Central memory CD8-positive, alpha-beta T cell (primary cell): ENCODE data around the gene FUT8.

Source experiments
- ATAC-seq: fragments of 150-1000 bp; cut with Tn5 transposase; replicated peaks from 2 replicates; pipeline ENCODE4 v1.10.0; 2022; ENCODE audit warnings: mild to moderate bottlenecking, moderate FRiP score, moderate number of reproducible peaks; ENCODE audit not compliant: poor library complexity, severe bottlenecking; ENCODE audit errors: extremely low read depth
- DNase-seq, 2 donors: peaks; one replicate each; pipeline ENCODE4 v3.0.0; 2021; ENCODE audit warnings: low spot score in 2 of 2
- H3K27ac Mint-ChIP-seq: one replicate; pipeline ENCODE4 v1.8.0; 2022; ENCODE audit warnings: low read depth, mild to moderate bottlenecking, moderate library complexity, mixed read lengths
- H3K27me3 Mint-ChIP-seq: one replicate; pipeline ENCODE4 v1.8.0; 2022; ENCODE audit warnings: mixed read lengths
- H3K36me3 Mint-ChIP-seq: one replicate; pipeline ENCODE4 v1.8.0; 2022; ENCODE audit warnings: mild to moderate bottlenecking, moderate library complexity, mixed read lengths; ENCODE audit not compliant: insufficient read depth
- H3K4me1 Mint-ChIP-seq: one replicate; pipeline ENCODE4 v1.8.0; 2022; ENCODE audit warnings: mixed read lengths
- H3K4me3 Mint-ChIP-seq: one replicate; pipeline ENCODE4 v1.8.0; 2022; ENCODE audit warnings: mild to moderate bottlenecking, moderate library complexity, mixed read lengths
- H3K9me3 Mint-ChIP-seq: one replicate; pipeline ENCODE4 v1.8.0; 2022; ENCODE audit warnings: mixed read lengths

Gene FUT8

DNA sequence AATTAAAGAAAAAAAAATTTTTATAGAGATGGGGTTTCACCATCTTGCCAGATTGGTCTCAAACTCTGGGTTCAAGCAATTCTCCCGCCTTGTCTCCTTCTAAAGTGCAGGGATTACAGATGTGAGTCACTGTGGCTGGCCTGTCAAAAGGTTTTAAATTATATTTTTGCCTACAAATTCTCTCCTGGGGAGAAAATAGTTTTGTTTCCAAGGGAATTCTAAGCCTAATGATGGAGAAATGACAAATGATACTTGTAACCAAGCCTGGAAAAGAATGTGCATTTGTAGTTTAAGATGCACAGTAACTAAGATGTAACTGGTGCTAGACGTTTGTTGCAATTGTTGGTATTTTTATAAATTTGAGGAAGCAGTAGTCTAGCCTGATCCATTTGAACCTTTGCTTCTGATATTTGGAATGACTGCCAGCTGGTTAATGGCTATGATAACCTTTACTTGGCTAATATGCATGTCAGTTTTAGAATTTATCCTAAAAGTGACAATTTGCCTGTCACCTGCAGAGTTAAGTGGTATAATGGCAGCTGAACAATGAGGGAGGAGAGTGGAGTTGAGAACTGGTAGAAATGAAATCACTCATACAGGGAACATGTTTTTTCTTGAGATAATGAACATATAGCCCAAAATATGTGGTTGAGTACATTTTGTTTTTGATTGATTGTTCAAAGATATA is 148.0 kb downstream of the FUT8 start:
- ATAC-seq (no peak), DNase-seq (no peak)
- no peak overlapping the region for H3K27ac Mint-ChIP-seq
- no peak overlapping the region for H3K4me3 Mint-ChIP-seq
- peaks cover 7% of the 10 kb centered on the region for H3K36me3 Mint-ChIP-seq
- peaks cover 4% of the 10 kb centered on the region for H3K9me3 Mint-ChIP-seq
- H3K4me1 Mint-ChIP-seq, result peaks cover 5% of the 10 kb centered on the region
- H3K27me3 Mint-ChIP-seq, result no peaks in the 10 kb centered on the region

DNA sequence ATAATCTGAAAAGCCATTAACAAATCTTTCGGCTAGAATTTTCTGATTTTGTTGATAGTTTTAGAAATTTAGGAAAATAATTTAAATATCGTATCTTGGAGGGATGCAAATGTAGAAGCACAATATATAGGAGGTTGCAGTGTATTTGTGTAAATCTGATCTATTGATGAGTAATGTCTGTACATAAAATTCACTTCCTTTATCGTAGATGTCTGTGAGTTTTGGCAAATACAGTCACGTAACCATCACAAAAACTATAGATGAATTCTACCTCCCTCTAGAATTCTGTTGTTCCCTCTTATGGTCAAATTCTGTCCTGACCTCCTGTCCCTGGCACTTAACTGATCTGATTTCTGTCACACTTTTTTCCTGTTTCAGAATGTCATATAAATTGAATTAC is 151.8 kb downstream of the FUT8 start:
- Mint-ChIP-seq H3K4me3 (no peak overlapping the region), H3K27me3 (no peaks in the 10 kb centered on the region), H3K9me3 (peaks cover 4% of the 10 kb centered on the region), H3K4me1 (peaks cover 18% of the 10 kb centered on the region), H3K36me3 (peaks cover 8% of the 10 kb centered on the region), H3K27ac (no peak overlapping the region)
- DNase-seq (no peak), ATAC-seq (no peak)

DNA sequence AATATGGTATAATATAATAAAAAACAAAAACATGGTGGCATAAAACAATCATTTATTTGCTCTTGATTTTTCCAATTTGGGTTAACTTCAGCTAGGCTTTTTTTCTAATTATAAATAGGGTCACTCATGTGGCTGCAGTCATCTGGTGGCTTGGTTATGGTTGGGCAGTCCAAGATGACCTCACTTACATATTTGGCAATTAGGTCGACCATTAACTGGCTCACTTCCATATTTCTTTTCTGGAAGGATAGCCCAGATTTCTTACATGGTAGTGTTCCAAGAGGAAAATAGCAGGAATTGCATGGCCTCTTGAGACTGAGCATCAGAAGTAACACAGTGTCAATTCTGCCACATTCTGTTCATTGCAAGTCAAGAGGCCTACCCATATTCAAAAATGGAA is 153.4 kb downstream of the FUT8 start:
- peaks cover 8% of the 10 kb centered on the region for H3K36me3 Mint-ChIP-seq
- DNase-seq, result no peak

DNA sequence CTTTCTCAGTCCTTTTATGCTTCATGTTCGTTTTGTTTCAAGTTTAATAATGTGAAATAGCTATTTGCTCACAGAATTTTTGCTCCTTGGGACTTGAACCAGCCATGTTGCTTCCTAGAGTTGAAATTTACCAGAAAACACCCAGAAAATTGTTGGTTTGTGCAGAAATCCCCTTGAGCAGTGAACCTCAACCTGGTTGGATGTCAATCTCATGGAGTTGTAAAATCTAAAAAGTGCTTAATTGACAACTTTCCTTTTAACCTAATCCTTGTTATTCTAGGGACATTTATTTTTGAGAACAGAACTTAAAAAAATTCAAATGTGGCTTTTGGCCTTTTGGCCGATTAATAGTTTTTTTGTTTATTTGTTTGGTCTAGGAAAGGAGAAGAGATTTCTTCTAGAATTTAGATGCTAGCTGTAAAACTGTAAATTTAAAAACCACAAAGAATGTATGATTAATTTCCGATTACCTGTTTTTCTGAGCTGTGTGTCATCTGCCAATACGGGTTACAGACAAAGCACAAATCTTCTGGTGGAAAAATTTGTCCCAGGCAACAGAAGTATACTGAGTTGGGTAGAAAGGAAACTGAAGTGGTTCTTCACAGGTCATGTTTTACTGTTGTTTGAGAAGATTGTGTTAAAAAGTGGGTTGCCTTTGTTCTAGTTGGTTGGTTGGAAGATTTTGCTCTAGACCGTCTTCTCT is 154.4 kb downstream of the FUT8 start:
- no peak for ATAC-seq
- Mint-ChIP-seq H3K27me3 (no peaks in the 10 kb centered on the region), H3K4me3 (no peak overlapping the region), H3K9me3 (peaks cover 4% of the 10 kb centered on the region), H3K4me1 (peaks cover 29% of the 10 kb centered on the region), H3K36me3 (peaks cover 9% of the 10 kb centered on the region), H3K27ac (peak overlapping the region; percentile 3)
- no peak for DNase-seq

More for the DNA sequence above, 153.4 kb downstream of the FUT8 start:
- peaks cover 4% of the 10 kb centered on the region for H3K9me3 Mint-ChIP-seq
- H3K4me1 Mint-ChIP-seq, result peaks cover 26% of the 10 kb centered on the region
- H3K27ac Mint-ChIP-seq, result no peak overlapping the region
- H3K27me3 Mint-ChIP-seq, result no peaks in the 10 kb centered on the region
- ATAC-seq, result no peak
- no peak overlapping the region for H3K4me3 Mint-ChIP-seq

DNA sequence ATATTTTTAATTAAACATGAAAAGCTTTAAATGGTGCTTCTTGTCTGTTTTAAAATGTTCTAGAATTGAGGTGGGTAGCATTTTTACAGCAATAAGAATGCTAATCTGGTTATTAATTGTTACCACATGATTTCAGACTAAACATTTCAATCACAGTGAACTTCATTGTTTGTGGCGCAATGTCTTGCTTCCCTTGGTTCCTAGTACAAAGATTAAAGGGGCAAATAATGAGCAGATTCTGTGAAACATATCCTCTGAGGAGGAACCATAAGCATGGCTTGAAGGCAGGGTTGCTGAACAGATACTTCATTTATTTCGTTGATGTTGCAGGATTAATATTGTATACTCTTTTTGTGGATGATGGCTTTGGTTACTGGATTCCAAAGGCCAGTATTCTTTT is 162.1 kb downstream of the FUT8 start:
- H3K27me3 Mint-ChIP-seq, result no peaks in the 10 kb centered on the region
- peaks cover 4% of the 10 kb centered on the region for H3K36me3 Mint-ChIP-seq
- H3K27ac Mint-ChIP-seq, result no peak overlapping the region
- H3K4me3 Mint-ChIP-seq, result no peak overlapping the region
- H3K4me1 Mint-ChIP-seq, result peaks cover 40% of the 10 kb centered on the region
- no peak for ATAC-seq
- no peak for DNase-seq
- H3K9me3 Mint-ChIP-seq, result no peaks in the 10 kb centered on the region

DNA sequence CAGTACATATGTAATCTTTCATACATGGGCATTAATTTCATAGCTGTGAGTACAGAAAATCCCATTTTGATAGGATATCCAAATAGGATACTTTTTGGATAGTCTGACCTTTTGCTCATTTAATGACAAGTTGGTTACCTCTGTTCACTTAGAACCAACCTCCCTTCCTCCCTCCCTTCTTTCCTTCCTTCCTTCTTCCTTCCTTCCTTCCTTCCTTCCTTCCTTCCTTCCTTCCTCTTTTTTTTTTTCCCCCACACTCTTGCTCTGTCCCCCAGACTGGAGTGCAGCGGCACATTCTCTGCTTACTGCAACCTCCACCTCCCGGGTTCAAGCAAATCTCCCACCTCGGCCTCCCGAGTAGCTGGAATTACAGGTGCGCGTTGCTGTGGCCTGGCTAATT is 162.9 kb downstream of the FUT8 start:
- no peak overlapping the region for H3K27ac Mint-ChIP-seq
- peaks cover 4% of the 10 kb centered on the region for H3K36me3 Mint-ChIP-seq
- no peak overlapping the region for H3K4me3 Mint-ChIP-seq
- peaks cover 38% of the 10 kb centered on the region for H3K4me1 Mint-ChIP-seq
- no peaks in the 10 kb centered on the region for H3K9me3 Mint-ChIP-seq
- ATAC-seq (no peak), DNase-seq (no peak)
- no peaks in the 10 kb centered on the region for H3K27me3 Mint-ChIP-seq

DNA sequence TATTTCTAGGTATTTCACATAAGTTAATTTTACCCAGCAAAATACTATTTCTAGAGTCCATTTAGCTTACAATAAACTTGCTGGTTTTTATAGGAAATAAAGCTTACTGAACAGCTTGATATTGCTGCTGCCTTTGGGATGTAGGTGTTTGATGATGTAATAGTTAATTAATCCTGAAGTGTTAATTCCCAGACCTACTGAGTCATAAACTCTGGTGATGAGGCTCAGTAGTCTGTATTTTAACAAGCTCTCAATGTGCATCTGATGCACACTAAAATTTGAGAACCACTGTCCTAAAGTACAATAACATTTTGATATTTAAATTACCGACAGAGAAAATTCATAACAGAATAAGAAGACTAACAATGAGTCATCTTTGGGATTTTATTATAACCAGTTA is 168.4 kb downstream of the FUT8 start:
- no peak overlapping the region for H3K4me3 Mint-ChIP-seq
- ATAC-seq (no peak), DNase-seq (no peak)
- no peaks in the 10 kb centered on the region for H3K27me3 Mint-ChIP-seq
- H3K4me1 Mint-ChIP-seq, result peaks cover 11% of the 10 kb centered on the region
- H3K9me3 Mint-ChIP-seq, result no peaks in the 10 kb centered on the region
- no peak overlapping the region for H3K27ac Mint-ChIP-seq
- H3K36me3 Mint-ChIP-seq, result peaks cover 1% of the 10 kb centered on the region

DNA sequence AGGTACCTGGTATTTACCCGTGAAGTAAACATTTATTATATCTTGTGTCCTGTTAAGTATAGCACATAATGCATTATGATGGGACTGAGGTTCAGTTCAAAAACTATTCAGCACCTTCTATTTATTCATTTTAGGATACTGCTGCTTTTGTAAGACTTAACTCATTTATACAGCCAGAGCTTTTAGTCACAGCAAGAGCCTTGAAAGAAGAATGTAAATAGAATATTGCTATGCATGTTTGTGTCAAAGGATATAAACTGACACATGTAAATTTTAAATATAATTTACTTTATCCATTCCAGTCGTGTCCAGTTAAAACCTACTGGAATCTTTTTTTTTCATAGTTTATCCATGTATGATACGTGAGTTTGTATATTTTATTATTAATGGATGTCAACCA is 168.8 kb downstream of the FUT8 start:
- Mint-ChIP-seq H3K4me1 (peaks cover 10% of the 10 kb centered on the region), H3K27me3 (no peaks in the 10 kb centered on the region), H3K27ac (no peak overlapping the region)

DNA sequence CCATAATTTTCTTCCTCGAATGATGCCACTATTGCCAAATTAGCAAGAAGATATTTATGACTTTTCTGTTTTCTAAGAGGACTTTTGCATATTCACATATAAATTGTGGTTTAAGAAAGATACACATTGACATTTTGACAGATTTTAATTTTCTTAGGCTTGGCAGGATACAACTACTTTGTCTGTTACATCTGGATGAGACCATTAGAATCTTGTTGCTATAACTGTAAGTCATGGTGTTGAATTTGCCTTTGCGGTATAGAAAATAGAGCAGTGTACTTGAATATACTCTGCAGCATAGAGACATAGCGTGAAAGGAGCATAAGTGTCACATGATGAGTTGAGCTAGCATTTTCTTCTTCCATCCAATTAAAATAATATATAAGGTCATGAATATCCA is 169.3 kb downstream of the FUT8 start:
- Mint-ChIP-seq H3K27me3 (no peaks in the 10 kb centered on the region), H3K4me3 (no peak overlapping the region), H3K4me1 (peaks cover 10% of the 10 kb centered on the region), H3K27ac (no peak overlapping the region), H3K36me3 (no peaks in the 10 kb centered on the region), H3K9me3 (no peaks in the 10 kb centered on the region)
- no peak for DNase-seq
- no peak for ATAC-seq

More for the DNA sequence above, 168.8 kb downstream of the FUT8 start:
- Mint-ChIP-seq H3K36me3 (no peaks in the 10 kb centered on the region), H3K9me3 (no peaks in the 10 kb centered on the region), H3K4me3 (no peak overlapping the region)
- ATAC-seq, result no peak
- no peak for DNase-seq

DNA sequence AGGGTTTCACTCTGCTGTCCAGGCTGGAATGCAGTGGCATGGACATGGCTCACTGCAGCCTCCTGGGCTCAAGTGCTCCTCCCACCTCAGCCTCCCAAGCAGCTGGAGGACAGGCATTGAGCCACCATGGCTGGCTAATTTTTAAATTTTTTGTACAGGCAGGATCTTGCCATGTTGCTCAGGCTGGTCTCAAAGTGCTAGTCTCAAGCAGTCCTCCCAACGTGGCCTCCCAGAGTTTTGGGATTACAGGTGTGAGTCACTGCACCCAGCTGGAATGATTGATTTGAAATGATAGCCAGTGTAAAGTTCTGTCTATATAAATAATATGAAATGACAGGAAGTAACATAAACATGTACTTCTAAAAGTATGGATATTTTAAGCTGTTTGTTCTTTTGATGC is 172.7 kb downstream of the FUT8 start:
- Mint-ChIP-seq H3K4me3 (no peak overlapping the region), H3K27ac (no peak overlapping the region), H3K9me3 (no peaks in the 10 kb centered on the region), H3K36me3 (no peaks in the 10 kb centered on the region), H3K27me3 (no peaks in the 10 kb centered on the region), H3K4me1 (peaks cover 12% of the 10 kb centered on the region)
- ATAC-seq, result no peak
- DNase-seq, result no peak

DNA sequence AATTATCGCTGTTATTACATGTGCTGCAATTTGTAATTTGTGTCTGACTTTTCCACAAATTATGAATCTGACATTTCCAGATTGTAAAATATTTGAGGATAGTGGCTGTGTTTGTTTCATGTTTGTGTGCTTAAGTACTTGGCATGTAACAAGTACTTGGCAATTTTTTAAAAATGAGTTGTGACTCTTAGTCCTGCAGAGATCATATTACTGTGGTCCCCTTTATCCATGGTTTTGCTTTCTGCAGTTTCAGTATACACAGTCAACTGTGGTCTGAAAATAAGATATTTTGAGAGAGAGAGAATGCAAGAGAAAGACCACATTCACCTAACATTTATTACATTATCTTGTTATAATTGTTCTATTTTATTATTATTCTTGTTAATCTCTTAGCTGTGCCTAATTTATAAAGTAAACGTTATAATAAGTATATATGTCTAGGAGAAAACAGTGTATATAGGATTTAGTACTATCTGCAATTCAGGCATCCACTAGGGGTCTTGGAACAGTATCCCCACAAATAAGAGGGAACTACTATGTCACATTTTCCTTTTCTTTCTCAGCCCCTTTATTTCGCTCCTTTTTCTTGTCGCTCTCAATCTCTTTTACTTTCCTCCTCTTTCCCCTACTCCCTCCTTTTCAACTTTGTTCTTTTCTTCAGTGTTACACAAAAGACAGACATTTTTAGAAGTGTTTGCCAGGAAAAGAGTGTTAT is 176.1 kb downstream of the FUT8 start:
- peaks cover 12% of the 10 kb centered on the region for H3K4me1 Mint-ChIP-seq
- no peak for DNase-seq
- no peak overlapping the region for H3K27ac Mint-ChIP-seq
- H3K4me3 Mint-ChIP-seq, result no peak overlapping the region
- no peaks in the 10 kb centered on the region for H3K9me3 Mint-ChIP-seq
- H3K36me3 Mint-ChIP-seq, result no peaks in the 10 kb centered on the region
- no peaks in the 10 kb centered on the region for H3K27me3 Mint-ChIP-seq
- no peak for ATAC-seq

DNA sequence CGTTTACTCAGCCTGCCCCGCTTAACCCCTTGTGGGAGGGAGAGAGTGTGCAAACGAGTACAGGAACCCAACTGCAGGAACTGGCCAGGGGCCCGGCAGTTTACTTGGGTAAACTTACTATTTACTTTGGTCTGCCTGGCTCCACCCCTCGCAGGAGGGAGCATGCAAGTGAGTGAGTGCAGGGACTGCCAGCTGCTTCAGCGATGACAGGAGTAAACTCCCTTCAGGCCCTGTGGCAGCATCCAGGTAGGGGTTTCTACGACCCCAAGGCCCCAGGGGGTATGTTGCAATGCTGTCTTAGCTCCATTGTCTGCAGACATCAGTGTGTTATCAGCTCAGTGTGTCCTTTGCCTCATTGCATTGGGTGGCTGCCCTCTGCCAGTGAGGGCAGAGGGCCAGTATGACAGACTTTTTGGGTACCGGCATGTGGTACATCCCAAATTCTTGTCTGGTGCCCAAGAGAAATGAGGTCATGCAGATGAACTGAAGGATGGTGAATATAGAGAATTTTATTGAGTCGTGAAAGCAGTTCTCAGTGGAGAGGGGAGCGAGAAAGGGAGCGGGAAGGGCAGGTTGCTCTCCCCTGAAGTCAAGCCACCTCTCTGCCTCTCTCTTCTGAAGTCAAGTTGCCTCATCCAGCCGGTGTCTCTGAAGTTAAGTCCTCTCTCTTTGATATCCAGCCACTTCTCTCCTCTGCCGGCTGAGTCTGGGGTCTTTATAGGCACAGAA is 181.8 kb downstream of the FUT8 start:
- ATAC-seq (no peak), DNase-seq (no peak)
- no peaks in the 10 kb centered on the region for H3K9me3 Mint-ChIP-seq
- H3K4me1 Mint-ChIP-seq, result peaks cover 5% of the 10 kb centered on the region
- H3K4me3 Mint-ChIP-seq, result no peak overlapping the region
- H3K36me3 Mint-ChIP-seq, result no peaks in the 10 kb centered on the region
- no peak overlapping the region for H3K27ac Mint-ChIP-seq
- no peaks in the 10 kb centered on the region for H3K27me3 Mint-ChIP-seq
